GM18870 (cell line): ENCODE measurements around the gene PITPNC1.
"Not testable (repeated sequence)": the region's sequence is repeated elsewhere in the genome, so short reads cannot be mapped to it uniquely, and the experiment has no call there.

Experiments
- ATAC-seq: cut with Tn5 transposase; IDR thresholded peaks from one replicate; pipeline ENCODE4 v1.9.1; 2021; ENCODE audit warnings: moderate library complexity; ENCODE audit not compliant: unreplicated experiment

The PITPNC1 gene

GRCh38 chr17:67481808-67482207 is 104.7 kb downstream of the PITPNC1 start:
- no peak for ATAC-seq

- no peak for ATAC-seq
Observed at GRCh38 chr17:67482764-67483163, 105.7 kb downstream of the PITPNC1 start.

- ATAC-seq: no peak
Observed at GRCh38 chr17:67484261-67484660, 107.2 kb downstream of the PITPNC1 start.

GRCh38 chr17:67485666-67486065 is 108.6 kb downstream of the PITPNC1 start:
- no peak for ATAC-seq

- no peak for ATAC-seq
Observed at GRCh38 chr17:67487506-67487905, 110.4 kb downstream of the PITPNC1 start.

GRCh38 chr17:67488161-67488560 is 111.1 kb downstream of the PITPNC1 start:
- no peak for ATAC-seq

- no peak for ATAC-seq
Observed at GRCh38 chr17:67488768-67489167, 111.7 kb downstream of the PITPNC1 start.

GRCh38 chr17:67489273-67489672 is 112.2 kb downstream of the PITPNC1 start:
- no peak for ATAC-seq

GRCh38 chr17:67490471-67490870 is 113.4 kb downstream of the PITPNC1 start:
- no peak for ATAC-seq

- no peak for ATAC-seq
Observed at GRCh38 chr17:67491009-67491680, 114.1 kb downstream of the PITPNC1 start.

GRCh38 chr17:67491681-67492024 is 114.6 kb downstream of the PITPNC1 start:
- no peak for ATAC-seq

- ATAC-seq: no peak
Observed at GRCh38 chr17:67492251-67492740, 115.2 kb downstream of the PITPNC1 start.

GRCh38 chr17:67492824-67493517 is 115.9 kb downstream of the PITPNC1 start:
- ATAC-seq: no peak

GRCh38 chr17:67493812-67494211 is 116.7 kb downstream of the PITPNC1 start:
- no peak for ATAC-seq

GRCh38 chr17:67495534-67495933 is 118.5 kb downstream of the PITPNC1 start:
- ATAC-seq: not testable (repeated sequence)

- ATAC-seq: no peak
Observed at GRCh38 chr17:67496286-67496685, 119.2 kb downstream of the PITPNC1 start.

- no peak for ATAC-seq
Observed at GRCh38 chr17:67499685-67500084, 122.6 kb downstream of the PITPNC1 start.

GRCh38 chr17:67500261-67500660 is 123.2 kb downstream of the PITPNC1 start:
- ATAC-seq: no peak

- no peak for ATAC-seq
Observed at GRCh38 chr17:67500677-67501300, 123.7 kb downstream of the PITPNC1 start.

- ATAC-seq: no peak
Observed at GRCh38 chr17:67502151-67502550, 125.1 kb downstream of the PITPNC1 start.

GRCh38 chr17:67503184-67503583 is 126.1 kb downstream of the PITPNC1 start:
- ATAC-seq: no peak

GRCh38 chr17:67503739-67504138 is 126.7 kb downstream of the PITPNC1 start:
- ATAC-seq: no peak
